ENCODE measurements around the gene ADAMTS6.

- TF ChIP-seq CTCF (IDR thresholded peaks at IDR 0.05; ENCODE audit: low read depth, low read length, poor library complexity, severe bottlenecking) (no peak), EZH2phosphoT487 (IDR thresholded peaks at IDR 0.05; ENCODE audit: borderline replicate concordance, low read length) (no peak)
These were observed 147.6 kb downstream of the ADAMTS6 start for GRCh38 chr5:65334077-65334476.
